Stimulated activated CD8-positive, alpha-beta memory T cell treated with anti-CD3 and anti-CD28 coated beads, Interleukin-12 subunit alpha, Interleukin-12 subunit beta, amount 100 ng/mL, for 1 hour (primary cell): ENCODE measurements around the gene OCEL1.
"Not testable (repeated sequence)": the region's sequence is repeated elsewhere in the genome, so short reads cannot be mapped to it uniquely, and the experiment has no call there.

Source experiments
- DNase-seq: peaks from one replicate; pipeline ENCODE4 v3.0.0-alpha.2; 2020; ENCODE audit warnings: low read depth

OCEL1 gene, protein sequence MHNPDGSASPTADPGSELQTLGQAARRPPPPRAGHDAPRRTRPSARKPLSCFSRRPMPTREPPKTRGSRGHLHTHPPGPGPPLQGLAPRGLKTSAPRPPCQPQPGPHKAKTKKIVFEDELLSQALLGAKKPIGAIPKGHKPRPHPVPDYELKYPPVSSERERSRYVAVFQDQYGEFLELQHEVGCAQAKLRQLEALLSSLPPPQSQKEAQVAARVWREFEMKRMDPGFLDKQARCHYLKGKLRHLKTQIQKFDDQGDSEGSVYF

DNA sequence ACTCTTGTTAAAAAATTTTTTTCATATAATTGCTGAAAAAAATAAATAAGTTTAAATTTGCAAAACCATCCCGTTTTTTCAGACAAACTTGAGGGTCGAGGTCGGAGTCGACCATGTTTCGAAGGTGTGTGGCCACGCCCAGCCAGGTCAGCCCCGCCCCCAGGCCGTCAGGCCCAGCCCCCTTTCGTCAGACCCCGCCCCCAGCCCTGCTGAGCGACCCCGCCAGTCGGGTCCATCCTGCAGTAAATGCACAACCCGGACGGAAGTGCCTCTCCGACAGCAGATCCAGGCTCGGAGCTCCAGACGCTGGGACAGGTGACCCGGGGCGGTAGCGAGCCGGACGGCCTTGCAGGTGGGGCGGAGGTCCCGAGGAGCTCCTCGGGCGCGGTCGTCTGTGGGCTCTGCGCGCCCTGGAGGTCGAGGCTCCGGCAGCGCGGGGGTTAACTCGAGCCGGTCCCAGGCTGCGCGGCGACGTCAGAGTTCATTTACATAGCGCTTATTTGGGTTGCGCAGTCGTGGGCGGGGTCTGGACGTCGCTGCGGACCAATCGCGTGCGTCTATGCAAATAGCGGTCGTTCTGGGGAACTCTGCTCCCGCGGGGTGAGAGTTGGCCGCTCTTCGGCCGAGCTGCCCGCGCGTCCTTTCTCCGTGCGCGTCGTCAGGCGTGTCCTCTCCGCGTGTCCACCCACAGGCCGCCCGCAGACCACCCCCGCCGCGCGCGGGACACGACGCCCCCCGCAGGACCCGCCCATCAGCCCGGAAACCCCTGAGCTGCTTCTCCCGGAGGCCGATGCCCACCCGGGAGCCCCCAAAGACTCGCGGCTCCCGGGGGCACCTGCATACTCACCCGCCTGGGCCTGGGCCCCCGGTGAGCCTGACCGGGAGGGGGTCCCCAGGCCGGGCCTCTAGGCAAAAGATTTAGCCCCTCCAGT is at the start of gene OCEL1:
TSS of gene OCEL1 (plus strand) at position 225 of the 932 bp plus-strand sequence. CDS start at position 247, 22 bp downstream.
- DNase-seq = peak; percentile 94

DNA sequence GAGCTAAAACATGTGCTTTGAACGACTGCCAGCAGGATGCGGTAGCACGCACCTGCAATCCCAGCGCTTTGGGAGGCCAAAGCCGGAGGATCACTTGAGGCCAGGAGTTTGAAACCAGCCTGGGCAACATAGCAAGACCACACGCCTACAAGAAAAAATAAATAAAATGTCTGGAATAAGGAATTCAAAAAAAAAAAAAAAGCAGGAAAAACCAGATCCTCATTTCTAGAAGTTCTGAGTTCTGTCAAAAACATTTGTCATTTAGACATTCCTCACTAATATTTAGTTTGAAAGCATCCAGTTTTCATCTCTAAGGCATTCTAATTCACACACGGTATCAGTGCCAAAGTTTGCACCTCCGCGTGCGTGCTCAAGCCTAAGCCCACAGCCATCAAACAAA is 47.7 kb upstream of the OCEL1 start:
- no peak for DNase-seq

DNA sequence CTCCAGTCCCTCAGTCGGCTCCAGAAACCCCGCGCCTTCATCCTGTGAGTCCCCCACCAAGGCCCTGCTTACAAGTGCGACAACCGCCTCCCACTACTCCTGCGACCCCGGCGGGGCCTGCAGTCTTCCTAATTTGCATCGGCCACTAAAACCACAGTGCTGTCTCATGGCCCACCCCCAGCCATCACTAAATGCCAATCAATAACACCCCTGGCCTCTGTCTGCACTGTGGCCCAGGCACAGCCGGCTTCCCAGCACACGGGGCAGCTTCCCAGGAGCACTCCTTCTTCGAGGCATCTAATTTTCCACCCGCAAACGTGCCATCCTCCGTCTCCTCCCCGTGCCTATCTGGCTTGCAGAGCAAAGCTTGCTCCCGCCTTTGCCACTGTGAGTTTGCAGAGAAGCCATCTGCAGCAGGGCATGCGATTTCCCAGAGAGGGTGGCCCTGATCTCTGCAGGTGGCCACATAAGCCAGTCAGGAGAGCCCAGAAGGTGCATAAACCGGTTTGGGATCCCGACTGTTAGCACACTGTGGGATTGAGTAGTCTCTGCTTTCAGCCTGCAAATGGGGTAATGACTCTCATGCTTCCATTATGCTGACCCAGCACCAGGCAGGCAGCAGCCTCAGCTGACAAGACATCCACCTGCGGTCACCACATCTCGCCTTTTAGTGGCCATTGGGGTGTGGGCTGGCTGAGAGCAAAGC is 44.9 kb upstream of the OCEL1 start:
- no peak for DNase-seq

DNA sequence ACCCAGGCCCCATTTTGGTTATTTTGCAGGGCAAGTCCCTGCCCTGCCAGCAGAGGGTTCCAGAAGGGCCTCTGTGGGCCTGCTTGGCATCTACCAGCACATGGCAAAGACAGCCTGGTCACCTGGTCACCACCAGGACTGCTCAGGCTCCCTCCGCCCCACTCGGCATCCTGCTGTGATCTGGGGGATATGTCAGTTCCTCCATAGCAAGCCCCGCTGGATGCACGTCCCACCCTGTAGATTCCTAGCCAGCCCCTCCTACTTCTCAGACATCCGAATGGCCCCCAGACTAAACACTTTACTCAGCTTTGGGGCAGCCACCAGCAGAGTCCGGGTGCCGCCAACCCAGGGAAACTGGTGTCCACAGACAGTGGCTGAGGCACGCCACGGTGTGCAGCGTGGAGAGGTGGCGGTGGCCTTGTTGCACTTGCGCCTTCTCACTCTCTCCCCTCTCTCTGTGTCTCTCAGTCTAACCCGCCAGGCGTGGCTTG is 42.7 kb upstream of the OCEL1 start:
- no peak for DNase-seq

DNA sequence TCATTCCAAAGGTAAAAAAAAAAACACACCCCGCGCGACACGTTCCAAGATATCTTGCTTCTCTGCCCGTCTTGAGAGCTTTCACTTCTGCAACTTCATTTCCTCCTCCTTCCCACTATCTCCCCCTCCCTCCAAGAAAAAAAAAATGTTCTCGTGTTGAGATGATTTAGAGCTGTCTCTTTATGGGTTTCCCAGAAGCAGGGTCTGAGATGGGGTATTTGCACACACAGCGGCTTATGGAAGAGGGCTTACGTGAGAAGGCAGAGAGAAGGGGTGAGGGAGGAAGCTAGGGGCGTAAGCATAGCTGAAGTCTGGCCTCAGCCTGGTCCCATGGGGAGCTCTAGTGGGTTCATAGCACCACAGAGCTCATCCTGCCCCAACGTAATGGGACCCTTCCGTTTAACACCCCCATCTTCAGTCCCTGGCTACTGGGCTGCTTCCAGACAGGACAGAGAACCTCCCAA is 42.1 kb upstream of the OCEL1 start:
- no peak for DNase-seq

DNA sequence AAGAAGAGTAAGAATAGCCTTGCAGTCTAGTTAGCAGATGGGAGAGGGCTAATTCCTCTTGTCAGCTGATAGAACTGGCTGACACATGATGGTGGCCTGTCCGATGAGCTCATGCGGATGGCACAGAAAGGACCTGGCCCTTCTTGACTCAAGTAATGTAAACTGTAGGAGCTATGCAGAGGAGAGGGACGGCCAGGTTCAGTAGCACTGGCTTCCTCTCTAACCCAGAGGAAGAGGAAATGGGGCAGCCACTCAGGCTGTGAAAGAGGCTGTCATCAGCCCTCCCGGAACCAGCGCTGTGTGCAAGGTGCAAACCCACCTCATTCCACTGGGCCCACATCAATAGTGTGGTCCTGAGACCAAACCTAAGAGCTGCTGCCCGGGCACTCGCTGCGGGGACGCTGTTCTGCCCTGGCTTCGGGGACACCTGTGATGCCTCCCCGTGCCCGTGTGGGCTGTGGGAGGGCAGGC is 41.6 kb upstream of the OCEL1 start:
- peak; percentile 40 for DNase-seq

DNA sequence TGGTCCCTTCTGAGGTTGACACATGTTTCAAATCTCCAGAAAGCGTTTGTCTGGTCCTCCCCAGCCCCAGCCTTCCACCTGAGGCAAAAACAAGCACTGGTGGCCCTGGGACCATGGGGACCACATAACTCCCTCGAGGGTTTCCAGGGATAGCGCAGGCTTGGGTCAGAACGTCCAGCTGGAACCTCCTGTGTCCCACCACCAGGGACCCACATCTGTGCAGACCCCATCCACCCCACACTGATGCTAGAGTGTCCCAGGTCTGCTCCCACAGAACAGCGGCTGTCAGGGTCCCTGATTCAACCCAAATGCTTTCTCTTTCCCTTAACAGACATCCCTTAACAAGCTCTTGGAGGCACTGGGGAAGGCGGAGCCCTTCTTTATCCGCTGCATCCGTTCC is 40.4 kb upstream of the OCEL1 start:
- no peak for DNase-seq

DNA sequence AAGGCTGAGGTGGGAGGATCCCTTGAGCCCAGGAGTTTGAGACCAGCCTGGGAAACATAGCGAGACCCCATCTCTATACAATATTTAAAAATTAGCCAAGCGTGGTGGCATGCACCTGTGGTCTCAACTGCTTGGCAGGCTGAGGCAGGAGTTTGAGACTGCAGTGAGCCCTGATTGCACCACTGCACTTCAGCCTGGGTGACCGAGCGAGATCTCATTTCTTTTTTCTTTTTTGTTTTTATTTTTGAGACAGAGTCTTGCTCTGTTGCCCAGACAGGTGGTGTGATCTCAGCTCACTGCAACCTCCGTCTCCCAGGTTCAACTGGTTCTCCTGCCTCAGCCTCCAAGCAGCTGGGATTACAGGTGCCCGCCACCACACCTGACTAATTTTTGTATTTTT is 34.3 kb upstream of the OCEL1 start:
- not testable (repeated sequence) for DNase-seq

DNA sequence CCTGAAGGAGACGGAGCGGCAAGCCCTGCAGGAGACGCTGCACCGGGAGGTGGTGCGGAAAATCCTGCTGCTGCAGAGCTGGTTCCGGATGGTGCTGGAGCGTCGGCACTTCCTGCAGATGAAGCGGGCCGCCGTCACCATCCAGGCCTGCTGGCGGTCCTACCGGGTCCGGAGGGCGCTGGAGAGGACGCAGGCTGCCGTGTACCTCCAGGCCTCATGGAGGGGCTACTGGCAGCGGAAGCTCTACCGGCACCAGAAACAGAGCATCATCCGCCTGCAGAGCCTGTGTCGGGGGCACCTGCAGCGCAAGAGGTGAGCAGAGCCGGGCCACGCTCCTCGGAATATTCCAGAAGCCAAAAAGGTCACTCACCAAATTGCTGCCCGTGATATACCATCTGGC is 33.3 kb upstream of the OCEL1 start:
- no peak for DNase-seq

DNA sequence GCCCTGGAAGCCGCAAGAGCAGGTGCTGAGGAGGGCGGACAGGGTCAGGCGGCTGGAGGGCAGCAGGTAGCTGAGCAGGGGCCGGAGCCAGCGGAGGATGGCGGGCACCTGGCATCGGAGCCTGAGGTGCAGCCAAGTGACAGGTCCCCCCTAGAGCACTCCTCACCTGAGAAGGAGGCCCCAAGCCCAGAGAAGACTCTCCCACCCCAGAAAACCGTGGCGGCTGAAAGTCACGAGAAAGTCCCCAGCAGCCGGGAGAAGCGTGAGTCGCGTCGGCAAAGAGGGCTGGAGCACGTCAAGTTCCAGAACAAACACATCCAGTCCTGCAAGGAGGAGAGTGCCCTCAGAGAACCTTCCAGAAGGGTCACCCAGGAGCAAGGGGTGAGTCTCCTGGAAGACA is 31.4 kb upstream of the OCEL1 start:
- DNase-seq = no peak

DNA sequence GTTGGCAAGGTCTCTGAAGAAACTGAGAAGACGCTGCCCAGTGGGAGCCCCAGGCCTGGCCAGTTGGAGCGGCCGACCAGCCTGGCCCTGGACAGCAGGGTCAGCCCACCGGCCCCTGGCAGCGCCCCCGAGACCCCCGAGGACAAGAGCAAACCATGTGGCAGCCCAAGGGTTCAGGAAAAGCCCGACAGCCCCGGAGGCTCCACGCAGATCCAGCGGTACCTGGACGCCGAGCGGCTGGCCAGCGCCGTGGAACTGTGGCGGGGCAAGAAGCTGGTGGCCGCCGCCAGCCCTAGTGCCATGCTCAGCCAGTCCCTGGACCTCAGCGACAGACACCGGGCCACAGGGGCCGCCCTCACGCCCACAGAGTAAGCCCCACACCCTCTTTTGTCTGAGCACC is 30.9 kb upstream of the OCEL1 start:
- DNase-seq = no peak

DNA sequence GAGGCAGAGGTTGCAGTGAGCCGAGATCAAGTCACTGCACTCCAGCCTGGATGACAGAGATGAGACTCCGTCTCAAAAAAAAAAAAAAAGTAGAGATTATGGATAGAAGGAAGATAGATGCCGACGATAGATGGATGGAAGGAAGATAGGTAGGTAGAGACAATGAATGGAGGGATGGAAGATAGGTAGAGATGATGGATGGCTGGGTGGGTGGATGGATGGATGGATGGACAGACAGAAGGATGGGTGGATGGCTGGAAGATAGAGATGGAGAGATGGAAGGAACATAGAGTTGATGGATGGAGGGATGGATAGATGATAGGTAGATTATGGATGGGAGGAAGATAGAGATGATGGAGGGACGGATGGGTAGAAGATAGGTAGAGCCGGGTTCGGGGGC is 29.4 kb upstream of the OCEL1 start:
- DNase-seq = no peak

DNA sequence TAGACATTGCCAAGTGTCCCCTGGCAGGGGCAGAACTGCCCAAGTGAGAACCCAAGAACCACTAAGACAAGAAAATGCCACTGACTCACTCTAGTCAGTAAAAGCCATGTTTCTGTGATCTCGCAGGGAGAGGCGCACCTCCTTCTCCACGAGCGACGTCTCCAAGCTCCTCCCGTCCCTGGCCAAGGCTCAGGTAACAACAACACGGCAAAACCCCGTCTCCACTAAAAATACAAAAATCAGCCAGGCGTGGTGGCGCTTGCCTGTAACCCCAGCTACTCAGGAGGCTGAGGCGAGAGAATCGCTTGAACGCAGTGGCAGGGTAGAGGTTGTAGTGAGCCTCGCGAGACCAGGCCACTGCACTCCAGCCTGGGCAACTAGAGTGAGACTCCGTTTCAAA is 28.4 kb upstream of the OCEL1 start:
- no peak for DNase-seq

DNA sequence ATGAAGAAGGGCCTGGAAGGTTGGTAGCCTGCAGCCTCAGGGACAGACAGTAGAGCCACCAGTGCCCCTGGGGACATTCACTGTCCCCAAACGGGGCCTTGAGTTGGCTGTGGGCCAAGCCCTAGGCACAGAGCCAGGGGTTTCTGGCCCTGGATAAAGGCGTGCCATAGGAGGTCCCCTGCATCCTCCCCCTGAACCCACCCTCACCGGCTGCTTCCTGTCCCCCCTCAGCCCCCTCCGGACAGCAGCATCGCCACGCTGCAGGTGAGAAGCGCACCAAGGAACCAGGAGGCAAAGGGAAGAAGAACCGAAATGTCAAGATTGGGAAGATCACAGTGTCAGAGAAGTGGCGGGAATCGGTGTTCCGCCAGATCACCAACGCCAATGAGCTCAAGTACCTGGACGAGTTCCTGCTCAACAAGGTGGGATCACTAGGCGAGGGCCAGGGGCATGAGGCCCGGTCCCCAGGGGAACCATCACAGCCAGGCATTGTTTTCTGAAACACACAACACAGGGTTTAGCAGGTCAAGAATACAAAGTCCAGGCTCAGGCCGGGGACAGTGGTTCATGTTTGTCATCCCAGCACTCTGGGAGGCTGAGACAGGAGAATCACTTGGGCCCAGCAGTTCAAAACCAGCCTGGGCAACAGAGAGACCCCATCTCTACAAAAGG is 25.5 kb upstream of the OCEL1 start:
- no peak for DNase-seq

DNA sequence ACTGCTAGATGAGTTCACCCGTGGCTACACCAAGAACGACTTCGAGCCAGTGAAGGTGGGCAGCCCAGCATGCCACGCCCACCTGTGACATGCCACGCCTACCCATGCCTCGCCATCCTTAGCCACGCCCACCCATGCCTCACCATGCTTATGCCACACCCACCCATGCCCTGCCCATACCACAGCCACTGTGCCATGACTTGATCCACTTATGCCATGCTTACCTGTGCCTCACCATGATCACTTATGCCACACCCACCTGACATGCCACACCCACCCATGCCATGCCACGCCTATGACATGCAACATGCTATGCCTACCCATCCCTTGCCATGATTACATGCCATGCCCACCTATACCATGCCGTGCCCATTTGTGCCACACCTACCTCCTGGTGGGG is 23.8 kb upstream of the OCEL1 start:
- DNase-seq = no peak

DNA sequence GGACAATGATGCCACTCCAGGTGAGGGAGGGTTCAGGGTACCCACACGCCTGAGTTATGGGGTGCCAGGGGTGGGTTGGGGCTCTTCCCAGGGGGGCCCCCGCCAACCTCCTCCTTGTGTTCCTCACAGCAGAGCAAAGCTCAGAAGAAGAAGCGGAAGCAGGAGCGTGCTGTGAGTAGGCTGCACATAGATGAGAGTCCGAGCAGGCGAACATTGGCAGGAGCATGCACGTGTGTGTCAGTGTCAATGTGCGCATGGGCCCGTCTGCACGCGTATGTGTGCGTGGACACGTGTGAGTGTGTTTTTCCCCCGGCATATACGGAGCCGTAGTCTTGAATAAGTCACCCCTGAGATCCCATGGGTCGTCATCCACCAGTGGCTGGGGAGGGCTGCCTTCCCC is 23.3 kb upstream of the OCEL1 start:
- DNase-seq = no peak

DNA sequence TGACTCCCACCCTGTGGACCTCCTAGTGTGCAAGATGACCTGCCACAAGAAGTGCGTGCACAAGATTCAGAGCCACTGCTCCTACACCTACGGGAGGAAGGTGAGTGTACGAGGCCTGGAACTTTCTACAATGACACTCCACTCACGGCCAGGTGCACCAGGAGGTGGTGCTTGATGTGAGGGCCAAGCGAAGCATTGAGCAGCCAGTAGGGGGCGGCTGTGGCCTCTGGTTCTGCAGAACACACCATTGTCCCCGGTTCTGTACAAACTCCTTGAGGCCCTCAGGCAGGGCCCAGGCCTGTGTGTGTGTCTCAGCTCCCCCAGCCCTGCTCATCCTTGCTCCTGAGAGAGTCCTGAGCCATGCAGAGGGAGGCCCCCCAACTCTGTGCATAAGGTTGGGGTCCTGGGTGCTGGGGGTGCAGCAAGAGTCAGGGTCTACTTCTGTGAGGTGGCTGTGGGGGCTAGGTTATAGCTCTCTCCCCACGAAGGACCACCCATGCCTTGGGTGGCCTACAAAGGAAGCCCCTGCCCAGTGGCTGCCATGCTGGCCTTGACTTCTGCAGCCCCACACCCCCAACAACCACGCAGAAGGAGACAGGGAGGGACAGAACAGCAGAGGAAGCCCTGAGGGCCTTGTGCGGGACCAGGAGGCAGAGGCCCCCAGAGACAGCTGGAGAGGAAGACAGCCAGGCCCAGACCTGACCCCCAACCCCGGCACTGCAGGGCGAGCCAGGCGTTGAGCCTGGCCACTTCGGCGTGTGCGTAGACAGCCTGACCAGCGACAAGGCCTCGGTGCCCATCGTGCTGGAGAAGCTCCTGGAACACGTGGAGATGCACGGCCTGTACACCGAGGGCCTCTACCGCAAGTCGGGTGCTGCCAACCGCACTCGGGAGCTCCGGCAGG is 20.5 kb upstream of the OCEL1 start:
- peak; percentile 40 for DNase-seq

DNA sequence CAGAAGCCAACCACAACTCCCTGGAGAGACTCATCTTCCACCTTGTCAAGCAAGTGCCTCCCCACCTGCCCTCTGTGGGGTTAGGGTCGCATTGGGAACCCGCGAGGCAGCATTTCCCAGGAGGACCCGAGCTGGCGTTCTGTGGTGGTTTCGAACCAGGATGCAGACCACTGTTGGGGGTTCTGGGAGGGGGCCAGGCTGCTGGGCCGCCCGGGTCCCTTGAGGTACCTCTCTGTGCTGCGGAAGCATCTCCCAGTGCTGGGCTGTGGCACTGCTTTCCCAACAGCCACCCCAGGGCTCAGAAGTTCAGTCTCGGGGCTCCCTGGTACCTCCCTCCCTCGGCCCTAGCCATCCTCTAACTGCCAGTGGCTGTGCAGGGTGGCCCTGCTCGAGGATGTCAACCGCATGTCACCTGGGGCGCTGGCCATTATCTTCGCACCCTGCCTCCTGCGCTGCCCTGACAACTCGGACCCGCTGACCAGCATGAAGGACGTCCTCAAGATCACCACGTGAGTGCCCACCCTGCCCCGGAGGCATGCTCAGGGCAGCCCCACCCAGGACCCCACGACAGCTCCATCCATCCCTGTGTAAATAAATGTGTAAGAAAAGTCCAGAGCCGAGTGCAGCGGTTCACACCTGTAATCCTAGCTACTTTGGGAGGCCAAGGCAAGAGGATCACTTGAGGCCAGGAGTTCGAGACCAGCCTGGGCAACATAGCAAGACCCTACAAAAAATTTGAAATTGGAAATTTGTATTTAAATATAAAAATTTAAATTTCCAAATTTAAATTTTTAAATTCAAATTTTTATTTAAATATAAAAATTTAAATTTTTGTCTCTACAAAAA is 19.1 kb upstream of the OCEL1 start:
- no peak for DNase-seq

DNA sequence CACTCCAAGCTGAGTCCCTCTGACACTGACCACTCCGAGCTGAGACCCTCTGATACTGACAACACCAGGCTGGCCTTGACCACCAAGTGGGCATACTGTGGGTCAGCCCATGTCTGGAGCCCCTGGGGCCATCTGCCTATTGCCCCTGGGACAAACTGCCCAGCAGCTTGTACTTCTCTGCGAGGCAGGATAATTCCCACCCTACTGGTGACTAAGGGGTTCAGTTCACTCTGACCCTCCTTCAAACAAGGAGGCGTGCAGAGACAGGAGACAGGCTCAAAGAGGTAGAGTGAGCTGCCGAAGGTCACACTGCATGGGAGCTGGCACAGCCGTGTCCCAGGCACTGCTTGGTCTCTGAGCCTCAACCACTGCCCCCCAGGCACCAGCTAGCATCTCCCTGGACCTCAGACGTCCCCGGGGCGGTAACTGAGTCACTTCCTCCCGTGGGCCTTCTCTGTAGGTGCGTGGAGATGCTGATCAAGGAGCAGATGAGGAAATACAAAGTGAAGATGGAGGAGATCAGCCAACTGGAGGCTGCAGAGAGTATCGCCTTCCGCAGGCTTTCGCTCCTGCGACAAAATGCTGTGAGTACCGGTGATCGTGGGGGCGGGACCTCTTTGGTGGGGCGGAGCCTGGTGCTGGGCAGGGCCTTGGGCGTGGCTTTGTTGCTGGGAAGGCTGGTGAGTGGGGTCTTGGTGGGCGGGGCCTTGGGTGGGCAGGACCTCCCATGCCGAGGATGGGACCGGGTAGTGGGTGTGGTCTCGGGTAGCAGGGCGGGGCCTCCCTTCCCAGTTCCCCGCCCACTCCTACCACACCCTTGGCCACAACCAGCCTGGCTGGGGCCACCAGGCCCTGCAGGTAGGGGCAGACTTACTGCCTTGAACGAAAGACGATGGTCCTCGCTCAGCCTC is 16.6 kb upstream of the OCEL1 start:
- no peak for DNase-seq
